NCI-H1436 (cell line): Measurements from ENCODE around the gene PCSK5.

Experiments used
- DNase-seq: peaks from one replicate; lab custom pipeline; 2025; lab: John Stamatoyannopoulos, UW

PCSK5 gene

DNA sequence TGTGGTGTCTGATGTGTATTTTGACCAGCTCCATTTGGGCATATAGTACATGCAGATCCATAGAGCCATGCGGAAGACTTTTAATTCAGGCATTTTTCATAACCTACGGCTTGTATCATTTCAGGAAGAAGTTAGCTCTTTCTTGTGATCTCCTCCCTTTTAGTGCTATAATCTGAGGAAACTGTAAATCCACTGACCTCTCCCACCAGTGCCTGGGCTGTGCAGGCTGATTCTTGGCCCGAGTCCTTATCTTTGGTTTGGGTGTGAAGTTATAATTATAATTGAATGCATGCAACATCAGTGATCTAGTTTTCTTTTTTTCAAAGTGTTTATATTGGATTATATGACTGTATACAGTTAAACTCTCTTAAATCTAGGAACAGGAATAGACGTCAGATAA, 247.9 kb downstream of the PCSK5 start:
- no peak for DNase-seq

DNA sequence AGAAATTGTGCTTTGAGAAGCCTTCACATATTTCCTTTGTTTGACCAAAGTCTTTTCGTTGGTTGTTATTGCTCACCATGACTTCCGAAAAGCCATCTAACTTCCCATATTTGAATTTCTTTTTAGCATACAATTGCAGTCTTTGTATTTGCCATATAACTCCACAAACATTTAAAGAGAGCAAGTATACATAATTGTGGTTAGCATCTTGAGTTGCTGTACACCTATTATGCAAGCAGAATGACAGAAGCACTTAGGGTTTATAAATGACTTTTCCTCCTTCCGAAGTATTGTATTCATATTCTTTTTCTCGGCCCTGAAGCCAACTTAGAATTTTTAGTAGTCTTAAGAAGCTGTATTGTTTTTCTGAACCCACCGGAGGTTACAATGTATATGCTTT, 253.4 kb downstream of the PCSK5 start:
- no peak for DNase-seq

DNA sequence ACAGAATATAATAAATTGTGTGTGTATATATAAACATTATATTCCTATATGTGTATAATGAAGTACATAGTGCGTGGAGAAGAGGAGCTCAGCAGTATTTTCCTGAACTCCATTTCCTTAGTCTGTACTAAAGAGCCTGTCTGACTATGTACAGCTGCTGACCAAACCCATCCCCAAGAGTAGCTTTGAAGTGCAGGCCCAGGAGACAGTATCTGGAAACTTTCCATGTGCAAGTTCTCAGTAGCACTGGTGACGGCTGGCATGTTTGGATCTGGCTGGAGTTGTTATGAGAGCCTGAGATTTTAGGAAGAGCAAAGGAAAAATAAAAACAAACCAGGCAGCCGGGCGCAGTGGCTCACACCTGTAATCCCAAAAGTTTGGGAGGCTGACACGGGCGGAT, 259.5 kb downstream of the PCSK5 start:
- DNase-seq, result no peak

DNA sequence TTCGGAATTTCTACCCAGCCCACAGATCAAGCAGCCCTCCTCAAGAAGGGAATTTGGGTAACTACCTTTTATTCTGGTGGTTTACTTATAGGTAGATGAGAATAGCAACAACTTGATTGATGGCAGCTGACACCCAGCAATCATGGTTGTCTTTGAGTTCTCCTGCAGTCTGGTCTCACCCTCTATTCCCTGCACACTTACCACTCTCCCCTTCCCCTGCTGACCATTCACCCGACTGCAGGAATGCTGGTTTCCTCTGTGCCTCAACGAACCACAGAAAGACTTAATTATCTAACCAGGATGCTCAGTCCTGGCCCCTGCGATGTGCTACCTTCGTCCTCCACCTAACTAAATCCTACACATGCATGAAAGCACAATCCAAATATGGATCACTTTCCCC, 260.8 kb downstream of the PCSK5 start:
- DNase-seq, result no peak

DNA sequence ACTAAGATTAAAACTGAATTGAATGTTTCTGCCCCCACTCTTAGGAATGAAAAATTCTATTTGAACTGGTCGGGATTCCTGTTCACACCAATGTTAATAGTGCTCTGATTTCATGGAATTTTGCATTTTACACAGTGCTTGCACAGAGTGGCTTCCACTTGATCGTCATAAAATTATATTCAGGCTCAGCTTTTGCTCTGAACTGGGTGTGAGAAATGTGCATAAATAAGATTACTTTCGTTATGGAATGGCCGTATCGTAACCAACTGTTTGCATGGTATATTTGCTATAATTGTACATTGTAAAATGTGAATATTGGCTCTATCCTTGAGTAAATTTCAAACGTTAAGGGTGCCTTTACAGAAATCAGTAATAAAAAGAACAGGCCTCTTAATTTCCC, 262.9 kb downstream of the PCSK5 start:
- DNase-seq, result no peak

DNA sequence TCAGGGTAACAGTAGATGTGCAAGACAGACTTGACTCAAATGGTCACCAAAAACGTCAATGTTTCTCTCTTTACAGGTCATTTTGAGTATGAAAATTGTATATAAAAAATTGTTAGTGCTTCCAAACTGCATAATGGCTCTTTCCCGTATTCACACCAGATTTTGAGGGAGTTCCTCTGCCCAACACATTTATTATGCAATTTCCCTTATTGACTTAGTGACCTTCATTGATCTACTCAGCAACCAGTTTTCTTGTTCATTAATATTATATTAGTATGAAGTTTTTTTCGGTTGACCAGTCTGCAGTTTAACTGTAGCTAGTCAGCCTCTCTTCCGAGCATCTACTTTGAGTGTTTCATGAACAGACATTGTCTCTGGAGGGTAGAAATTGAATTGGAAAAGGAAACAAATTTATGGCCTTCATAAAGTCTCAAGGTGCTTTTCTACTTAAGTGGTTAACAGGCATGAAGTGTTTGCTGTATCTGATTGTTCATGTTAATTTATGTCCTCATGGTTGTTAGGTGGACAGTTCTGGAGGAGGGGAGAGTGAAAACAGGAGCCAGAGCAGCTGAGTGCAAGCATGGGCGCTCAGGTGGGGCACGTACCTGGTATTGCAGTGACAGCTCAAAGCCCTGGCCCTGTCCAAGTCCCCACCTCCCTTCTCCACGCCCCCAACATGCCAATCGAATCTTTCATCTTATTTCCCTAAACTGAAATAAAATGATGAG, 263.6 kb downstream of the PCSK5 start:
- DNase-seq, result no peak

DNA sequence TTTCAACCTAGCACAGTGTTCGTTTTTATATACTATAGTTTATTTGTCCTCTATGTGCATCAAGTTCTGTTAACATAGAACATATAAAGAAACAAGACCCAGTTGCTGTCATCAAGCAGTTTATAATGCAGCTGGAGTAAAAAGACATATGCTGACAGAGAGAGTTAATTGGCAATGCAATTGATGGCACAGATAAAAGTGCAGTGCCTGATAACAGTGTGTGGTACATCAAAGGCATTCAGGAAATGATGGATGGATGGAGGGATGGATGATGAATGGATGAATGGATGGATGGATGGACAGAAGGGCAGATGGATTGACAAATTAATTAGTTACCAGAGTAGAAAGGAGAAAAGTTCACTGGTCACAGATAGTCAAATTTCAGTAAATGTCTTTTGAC, 264.9 kb downstream of the PCSK5 start:
- no peak for DNase-seq

DNA sequence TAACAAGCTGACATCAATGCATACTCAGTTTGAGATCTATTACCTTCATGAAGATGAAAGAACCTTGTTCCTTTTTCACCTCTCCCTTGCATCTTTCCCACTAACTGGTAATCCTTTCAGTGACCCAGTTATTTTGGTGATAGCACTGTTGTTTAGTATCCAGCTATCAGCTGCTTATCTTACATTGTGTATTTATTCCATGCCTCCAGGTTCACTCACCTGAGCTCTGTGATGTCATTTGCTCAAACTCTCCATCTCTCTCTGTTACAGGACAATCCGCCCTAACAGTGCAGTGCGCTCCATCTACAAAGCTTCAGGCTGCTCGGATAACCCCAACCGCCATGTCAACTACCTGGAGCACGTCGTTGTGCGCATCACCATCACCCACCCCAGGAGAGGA, 268.2 kb downstream of the PCSK5 start:
- no peak for DNase-seq

DNA sequence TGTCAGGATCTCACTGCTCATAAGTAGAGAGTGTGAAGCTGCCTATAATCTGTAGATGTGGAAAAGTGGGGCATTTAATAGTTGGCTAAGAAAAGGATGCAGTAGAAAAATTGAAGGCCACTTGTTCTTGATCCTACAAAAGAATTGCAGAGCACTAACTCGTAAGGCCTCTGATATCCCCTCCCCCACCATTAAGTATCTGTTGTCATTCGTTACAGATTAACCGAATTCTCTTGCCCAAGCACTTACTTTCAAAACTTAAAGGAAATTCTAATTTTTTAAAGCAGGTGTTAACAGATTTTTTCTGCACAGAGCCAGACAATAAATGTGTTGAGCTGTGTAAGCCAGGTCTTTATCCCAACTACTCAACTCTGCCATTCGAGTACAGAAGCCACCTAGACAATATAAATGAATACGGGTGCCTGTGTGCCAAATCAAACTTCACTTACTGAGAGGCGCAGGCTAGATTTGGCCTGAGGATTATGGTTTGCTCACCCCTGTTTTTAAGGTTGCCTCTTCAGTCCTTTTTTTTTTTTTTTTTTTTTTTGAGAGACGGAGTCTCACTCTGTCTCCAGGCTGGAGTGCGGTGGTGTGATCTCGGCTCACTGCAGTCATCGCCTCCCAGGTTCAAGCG, 268.9 kb downstream of the PCSK5 start:
- DNase-seq, result no peak

DNA sequence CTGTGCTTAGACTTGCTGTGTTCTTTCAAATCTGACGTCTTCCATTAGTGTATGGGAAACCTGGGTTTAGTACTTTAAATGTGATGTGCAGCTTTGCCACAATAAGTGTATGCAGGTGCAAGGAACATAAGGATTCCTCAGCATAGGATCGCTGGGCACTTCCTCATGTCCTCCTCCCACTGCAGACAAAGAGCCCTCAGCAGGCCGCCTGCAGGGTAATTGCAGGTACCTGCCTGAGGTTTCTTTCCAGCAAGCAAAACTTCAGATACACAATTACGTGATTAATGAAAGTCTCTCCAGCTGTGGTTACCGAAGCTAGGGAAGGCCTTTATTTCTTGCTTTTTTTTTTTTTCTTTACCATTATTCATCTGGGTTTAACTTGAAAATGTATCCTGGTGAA, 270.6 kb downstream of the PCSK5 start:
- DNase-seq, result no peak

DNA sequence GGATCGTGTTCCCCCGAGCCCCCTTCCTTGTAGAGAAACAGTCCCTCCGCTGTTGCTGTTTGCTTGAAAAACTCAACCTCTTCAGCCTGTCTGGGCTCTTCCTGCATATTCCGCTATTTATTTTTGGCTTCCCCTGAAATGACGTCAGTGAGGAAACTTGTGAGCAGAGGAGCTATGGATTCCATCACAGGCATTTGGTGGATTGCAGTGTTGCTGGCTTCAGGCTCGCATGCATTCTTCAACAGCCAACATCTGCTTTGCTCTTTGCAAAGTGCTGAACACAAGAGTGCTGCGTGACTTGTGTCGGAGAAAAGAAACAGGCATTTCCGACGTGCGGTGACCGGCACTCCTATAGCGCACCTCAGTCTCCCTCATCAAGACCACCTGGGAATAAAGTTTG, 271.1 kb downstream of the PCSK5 start:
- DNase-seq, result no peak

DNA sequence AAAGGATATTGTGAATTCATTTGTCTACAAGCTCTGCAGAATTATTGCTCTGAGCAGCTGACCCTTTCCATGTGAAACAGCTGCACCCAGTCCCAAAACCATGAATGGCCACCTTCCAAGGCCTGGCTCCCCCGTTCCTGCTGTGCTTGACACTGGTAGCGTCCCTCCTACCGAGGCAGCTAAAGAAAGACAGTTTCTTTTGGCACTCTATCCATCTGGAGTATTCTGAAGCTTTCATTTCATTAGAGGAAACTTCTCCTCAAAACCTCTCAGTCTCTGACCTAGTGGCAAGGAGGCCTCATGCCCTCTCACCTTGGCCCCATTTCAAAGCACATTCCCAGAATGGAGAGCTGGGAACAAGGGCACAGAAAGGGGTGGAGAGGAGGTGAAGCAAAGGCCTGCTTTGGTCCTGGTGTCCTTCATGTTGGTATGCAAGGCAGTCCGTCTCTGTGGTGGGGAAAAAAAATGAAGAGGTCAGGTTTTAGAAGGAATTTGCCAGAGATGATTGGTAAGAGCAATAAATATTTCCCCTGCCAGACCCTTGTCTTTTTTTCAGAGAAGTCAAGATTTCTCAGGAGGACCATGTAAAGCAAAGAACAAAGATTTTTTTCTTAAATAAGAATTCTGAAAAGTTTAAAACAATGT, 271.7 kb downstream of the PCSK5 start:
- DNase-seq, result no peak

DNA sequence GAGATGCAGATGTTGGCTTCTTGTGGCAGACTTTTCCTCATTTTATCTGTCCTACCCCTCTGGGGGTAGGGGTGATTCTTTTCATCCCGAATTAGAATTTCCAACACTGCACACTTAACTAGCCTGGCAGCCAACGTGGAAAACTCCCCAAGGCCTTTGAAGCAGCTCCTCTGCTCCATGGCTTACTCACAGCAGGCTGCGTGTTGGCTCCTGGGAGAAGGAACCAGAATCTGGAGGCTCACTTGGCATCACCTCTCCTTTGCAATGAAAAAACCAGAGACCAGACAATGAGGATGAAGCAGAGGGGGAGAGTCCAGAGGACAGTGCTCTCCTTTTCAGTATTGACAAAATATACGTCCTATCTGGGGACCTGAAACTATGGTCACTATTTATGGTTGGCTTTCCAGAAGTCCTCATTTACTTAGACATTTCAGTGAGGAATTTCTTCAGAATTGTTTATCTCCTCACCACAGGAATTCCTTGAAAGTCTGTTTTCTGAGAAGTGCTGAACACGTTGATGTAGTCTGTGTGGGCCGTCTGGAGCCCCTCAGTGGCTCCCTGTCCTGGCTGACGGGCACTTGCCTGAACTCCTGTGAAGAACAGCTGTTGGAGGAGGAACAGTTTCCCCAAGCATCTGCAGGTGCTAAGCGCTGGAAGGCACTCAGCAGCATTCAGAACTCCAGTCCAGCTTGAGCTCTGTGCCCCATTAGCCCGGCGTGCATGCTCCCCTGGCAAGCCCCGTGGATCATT, 272.5 kb downstream of the PCSK5 start:
- DNase-seq, result no peak

DNA sequence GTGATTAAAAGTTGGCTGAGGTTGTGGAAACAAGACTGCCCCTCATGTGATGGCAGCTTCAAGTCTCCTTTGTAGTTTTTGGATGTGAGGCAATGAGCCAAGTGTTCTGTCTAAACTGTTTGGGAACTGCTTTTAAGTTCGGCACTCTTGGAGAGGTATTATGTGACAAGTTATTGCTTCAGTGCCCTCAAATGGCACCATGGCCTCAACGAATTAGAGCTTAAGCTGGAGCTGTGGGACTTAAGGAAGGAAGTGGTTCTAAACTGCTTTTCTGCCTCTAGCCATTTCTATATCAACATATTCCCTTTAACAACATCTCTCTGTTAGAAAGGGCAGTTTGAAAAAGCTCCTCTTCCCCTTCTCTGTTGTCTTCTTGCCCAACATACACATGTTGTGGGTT, 276.1 kb downstream of the PCSK5 start:
- DNase-seq, result no peak

DNA sequence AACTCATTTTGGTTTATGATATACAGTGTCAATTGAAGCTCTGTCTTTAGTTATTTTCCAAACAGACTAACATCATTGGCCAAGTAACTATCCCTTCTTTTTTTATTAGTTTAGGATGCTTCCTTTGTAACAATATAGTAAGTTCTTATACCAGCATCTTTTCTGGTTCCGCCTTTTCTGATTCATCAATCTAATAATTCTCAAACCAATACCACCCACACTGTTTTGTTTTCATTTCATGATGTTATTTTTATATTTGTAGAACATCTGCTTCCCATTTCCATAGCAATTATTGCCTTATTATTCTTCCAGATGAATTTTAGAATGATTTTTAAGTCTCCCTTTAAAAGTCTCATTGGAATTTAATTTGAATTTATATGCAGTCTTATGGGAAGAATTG, 285.7 kb downstream of the PCSK5 start:
- no peak for DNase-seq

DNA sequence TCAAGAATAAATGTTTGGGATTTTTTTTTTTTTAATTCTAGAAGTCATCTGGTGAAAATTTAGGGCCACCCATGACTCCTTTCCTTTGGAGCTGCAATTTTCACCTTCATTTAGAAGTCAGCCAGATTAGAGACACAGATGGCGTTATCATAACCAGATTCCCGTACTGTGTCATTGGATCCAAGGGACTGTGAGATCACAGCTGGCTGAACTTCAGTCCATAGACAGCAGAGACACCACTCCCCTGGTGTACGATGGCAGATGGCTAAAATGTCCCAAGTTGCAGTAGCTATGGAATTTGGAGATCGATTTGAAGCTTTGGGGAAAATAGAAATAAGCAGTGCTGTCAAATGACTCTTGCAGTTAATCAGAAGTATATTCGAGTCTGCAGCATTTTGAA, 287.5 kb downstream of the PCSK5 start:
- DNase-seq, result no peak

DNA sequence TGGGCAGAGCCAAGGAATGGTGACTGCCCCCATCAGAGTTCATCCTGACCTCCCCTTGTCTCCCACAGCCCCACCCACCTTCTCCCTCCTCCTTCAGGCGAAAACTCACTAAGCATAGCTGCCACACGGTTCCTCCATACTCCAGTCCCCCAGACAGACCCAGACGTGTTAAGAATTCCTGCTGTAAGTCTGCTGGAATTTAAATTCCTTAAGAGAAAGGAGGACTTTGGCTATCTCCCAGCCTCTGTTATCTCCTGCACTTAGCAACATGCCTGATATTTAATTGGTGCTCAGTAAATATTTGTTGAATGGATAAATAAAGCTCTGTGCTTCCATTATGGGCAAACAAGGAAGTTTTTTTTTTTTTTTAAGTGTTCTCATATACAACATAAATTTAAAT, 290.1 kb downstream of the PCSK5 start:
- DNase-seq, result no peak

DNA sequence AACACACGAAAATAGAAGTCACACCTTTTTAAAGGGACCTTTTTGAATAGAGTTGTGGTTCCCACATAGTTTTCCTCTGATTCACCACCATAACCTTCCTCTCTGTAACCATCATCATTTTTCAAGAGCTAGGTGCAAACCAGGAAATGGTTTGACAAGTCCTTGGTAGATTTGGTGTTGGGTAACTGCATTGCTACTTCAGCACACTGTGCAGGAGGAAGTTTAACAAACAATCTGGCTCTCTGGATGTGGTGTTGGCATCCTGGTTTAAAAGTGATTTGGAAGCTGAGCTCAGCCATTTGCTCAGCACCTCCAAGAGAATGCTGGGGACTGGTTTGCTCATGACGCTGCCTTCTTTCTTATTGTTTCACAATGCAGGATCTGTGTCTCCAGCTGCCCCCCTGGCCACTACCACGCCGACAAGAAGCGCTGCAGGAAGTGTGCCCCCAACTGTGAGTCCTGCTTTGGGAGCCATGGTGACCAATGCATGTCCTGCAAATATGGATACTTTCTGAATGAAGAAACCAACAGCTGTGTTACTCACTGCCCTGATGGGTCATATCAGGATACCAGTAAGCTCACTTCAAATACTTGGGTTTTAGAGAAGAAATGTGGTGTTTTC, 290.7 kb downstream of the PCSK5 start:
- DNase-seq, result no peak

DNA sequence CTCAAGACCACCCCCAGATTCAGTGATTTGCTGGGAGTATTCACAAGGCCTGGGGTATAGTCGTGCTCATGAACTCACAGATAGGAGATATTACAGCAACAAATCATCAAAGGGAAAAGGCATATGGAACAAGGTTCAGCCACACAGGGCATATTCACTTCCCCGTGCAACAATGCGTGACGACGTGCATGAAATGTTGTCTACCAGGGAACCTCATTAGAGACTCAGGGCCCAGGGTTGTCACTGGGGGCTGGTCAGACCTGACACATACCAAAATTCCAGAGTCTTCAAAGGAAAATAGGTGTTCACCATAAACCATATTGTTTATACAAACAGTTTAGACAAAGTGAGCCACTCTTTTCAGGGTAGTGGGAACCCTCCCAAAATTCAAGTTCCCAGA, 291.3 kb downstream of the PCSK5 start:
- DNase-seq, result no peak

DNA sequence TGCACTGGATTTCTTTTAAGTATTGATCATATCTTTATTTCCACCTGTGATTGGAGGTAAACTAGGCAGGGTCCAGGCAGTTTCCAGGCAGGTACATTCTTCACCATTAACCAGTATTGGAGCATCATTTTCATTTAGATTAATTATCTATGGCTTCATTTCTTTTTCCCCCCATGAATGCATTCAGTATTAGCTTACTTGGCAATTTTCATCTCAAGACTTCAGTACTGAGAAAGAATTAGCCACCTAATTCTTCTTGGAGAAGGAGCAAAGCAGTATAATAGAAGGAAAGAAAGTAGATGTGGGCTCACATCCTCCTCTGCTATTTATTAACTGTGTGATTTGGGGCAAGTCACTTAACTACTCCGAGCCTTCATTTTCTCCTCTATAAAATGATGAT, 295.0 kb downstream of the PCSK5 start:
- DNase-seq, result no peak

DNA sequence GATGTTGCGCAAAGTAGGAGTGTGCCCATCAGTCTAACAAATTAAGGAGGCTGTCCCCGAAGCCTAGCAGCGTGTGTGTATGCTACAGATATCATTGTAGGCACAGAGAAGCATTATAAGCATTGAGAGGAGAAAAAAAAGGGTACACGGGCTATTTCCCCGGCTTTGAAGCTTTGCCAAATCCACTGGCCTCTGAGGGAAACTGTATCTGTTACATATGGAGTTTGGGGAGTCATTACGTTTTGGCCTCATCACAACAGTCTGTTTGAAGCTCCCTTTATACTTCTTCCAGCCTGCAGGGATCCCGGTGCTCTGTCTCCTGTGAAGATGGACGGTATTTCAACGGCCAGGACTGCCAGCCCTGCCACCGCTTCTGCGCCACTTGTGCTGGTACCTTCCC, 297.8 kb downstream of the PCSK5 start:
- no peak for DNase-seq

DNA sequence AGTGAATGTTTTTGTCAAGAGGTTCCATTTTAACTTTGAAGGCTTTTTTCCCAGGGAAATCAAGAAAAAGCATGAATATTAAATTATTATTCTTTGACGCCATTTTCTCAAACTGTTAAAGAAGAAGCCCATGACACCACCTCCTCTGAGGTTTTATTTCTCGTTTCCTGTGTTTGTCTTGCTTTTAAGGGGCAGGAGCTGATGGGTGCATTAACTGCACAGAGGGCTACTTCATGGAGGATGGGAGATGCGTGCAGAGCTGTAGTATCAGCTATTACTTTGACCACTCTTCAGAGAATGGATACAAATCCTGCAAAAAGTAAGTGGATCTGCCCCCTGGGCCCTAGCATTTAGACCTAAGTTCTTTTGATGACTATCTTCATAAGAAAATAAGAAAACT, 298.4 kb downstream of the PCSK5 start:
- DNase-seq, result no peak

DNA sequence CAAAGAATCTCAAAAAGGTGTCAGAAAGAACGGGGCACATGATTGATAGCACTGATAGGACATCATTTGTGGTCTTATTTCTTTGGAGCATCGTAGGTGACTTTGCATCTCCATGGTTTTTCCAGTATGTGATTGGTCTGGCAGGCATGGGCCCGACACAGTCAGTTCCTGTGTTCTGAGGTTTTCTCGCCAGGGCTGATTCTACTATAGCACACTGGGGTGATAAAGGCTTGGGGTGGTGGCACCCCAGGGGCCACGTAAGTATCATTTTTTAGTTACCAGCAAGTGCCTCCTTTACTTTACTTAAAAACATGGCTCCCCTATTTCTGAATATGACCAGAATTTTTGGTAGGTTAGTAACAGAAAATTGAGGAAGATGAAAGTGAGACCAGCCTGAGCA, 301.0 kb downstream of the PCSK5 start:
- DNase-seq, result no peak
